IPS-15b (cell line): Measurements from ENCODE around the gene TRDN.

Experiments
- H3K27me3 ChIP-seq: one replicate; pipeline ENCODE4 v1.6.1; 2013; ENCODE audit warnings: low read length; ENCODE audit not compliant: control insufficient read depth, insufficient read depth
- H3K36me3 ChIP-seq: one replicate; pipeline ENCODE4 v1.6.1; 2013; ENCODE audit warnings: low read length; ENCODE audit not compliant: control insufficient read depth, insufficient read depth
- H3K4me1 ChIP-seq: one replicate; pipeline ENCODE4 v1.6.1; 2013; ENCODE audit warnings: mild to moderate bottlenecking, low read length; ENCODE audit not compliant: control insufficient read depth, insufficient read depth
- H3K4me3 ChIP-seq: one replicate; pipeline ENCODE4 v1.5.1; 2013; ENCODE audit warnings: low read depth, low read length
- H3K9ac ChIP-seq: one replicate; pipeline ENCODE4 v1.6.1; 2013; ENCODE audit warnings: low read depth, mild to moderate bottlenecking, low read length
- H3K9me3 ChIP-seq: one replicate; pipeline ENCODE4 v1.6.1; 2013; ENCODE audit warnings: mild to moderate bottlenecking, low read length; ENCODE audit not compliant: control insufficient read depth, insufficient read depth

Gene TRDN

DNA sequence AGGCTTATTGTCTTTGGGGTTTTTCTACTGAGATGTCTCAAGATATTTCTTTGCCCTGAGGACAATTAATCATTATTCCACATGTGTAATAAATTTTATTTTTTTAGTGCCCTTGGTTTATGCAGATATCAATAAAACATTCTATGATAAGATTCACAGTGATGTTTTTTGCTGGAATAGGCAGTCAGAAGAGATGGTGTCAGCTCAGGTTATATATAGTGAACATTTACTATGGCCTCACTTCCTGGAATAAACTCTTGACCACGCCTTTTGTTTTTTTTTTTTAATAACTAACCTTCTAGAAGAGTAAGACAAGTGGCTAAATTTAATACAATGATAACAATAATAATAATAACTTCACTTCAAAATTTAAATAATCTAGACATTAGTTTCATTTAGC is 209.7 kb downstream of the TRDN start:
- no peaks in the 10 kb centered on the region for H3K9me3 ChIP-seq
- no peaks in the 10 kb centered on the region for H3K36me3 ChIP-seq
- peaks cover 11% of the 10 kb centered on the region for H3K4me1 ChIP-seq
- no peaks in the 10 kb centered on the region for H3K27me3 ChIP-seq
- no peak overlapping the region for H3K4me3 ChIP-seq
- H3K9ac ChIP-seq = no peak overlapping the region

DNA sequence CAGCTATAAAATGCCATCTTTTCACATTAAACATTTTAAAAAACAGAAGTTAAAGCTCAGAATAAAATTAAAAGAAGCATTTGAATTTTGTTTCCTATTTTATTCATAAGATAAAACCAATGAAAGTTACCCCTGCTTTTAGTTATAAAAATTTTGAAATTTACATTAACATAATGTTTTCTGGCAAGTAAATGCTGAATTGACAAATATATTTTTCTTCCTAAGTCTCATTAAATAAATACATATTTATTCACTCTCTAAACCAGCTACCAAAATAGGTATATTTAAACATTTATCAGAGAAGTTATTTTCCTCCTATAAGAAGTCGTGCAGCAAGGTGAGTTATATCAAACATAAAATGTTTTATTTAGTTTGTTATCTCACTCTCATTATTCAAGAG is 213.6 kb downstream of the TRDN start:
- no peaks in the 10 kb centered on the region for H3K36me3 ChIP-seq
- no peaks in the 10 kb centered on the region for H3K9me3 ChIP-seq
- H3K9ac ChIP-seq = no peak overlapping the region
- H3K27me3 ChIP-seq = no peaks in the 10 kb centered on the region
- peaks cover 11% of the 10 kb centered on the region for H3K4me1 ChIP-seq
- H3K4me3 ChIP-seq = no peak overlapping the region

- Histone ChIP-seq H3K36me3 (no peaks in the 10 kb centered on the region), H3K9ac (no peak overlapping the region), H3K27me3 (no peaks in the 10 kb centered on the region), H3K4me3 (no peak overlapping the region), H3K9me3 (no peaks in the 10 kb centered on the region), H3K4me1 (peaks cover 19% of the 10 kb centered on the region)
Measured at GRCh38 chr6:123420512-123420911, 216.2 kb downstream of the TRDN start.

DNA sequence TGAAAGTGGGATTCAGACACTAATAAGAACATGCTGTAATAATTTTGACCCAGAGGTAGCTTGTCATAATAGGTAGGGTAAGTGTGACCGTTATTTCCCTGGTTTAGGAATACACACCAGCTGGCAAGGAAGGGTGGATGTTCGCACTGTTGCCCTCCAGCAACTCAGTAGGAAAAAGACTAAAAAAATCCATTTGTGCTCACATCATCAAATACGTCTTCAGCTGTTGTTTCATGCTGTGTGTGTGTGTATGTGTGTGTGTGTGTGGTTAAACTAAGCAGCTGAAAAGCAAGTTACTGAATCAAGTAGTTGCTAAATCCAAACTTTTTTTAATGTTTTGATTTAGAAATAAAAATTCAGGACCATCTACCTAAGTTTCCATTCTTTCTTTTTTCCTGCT is 218.7 kb downstream of the TRDN start:
- H3K36me3 ChIP-seq = no peaks in the 10 kb centered on the region
- H3K4me1 ChIP-seq = peaks cover 8% of the 10 kb centered on the region
- no peak overlapping the region for H3K4me3 ChIP-seq
- no peak overlapping the region for H3K9ac ChIP-seq
- no peaks in the 10 kb centered on the region for H3K9me3 ChIP-seq
- no peaks in the 10 kb centered on the region for H3K27me3 ChIP-seq

DNA sequence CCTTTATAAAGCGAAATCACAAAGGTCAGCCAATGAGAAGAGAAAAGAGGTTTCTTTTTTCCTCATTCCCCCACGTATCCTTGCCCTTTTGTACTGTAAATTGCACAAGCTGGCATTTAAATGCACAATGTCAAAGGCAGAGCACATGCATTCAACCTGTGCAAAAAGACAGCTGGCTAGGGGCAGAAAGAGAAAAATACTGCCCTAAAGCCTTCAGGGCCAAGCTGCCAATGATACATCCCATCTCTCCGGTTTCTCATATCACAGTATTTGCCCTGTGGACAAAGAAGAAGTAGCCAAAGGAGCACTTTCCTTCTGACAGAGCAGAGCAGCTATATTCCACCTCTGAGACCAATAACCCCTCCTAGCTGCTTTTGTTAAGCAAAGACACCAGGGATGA is 219.2 kb downstream of the TRDN start:
- no peak overlapping the region for H3K4me3 ChIP-seq
- H3K27me3 ChIP-seq = no peaks in the 10 kb centered on the region
- H3K36me3 ChIP-seq = no peaks in the 10 kb centered on the region
- no peaks in the 10 kb centered on the region for H3K9me3 ChIP-seq
- H3K9ac ChIP-seq = no peak overlapping the region
- peaks cover 8% of the 10 kb centered on the region for H3K4me1 ChIP-seq

DNA sequence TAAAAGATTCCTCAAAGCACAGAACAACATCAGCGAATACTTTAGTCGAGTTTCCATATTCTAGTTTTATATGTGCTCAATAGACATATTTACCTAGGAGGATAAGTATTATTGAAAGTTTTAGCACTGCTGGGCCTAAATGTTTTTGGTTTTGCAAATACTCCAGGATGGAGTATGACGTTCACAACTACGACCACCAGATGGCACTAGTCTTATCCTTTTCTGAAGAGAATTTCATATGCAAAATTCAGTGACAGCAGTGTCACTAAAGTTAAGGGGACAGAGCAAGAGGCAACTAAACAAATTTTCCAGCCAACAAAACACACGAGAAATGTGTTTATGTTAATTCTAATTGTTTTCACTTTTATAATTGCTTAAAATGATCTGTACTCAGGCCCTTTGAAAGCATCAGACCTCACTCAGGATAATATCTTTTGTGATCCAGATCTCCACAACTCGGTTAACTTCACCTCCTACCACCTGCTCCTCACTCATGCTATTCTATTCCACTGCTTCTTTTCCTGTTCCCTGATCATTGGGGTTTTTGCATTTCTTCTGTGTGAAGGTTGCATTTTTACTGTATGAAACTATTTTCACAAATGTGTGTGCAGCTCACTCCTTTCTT is 220.8 kb downstream of the TRDN start:
- Histone ChIP-seq H3K36me3 (no peaks in the 10 kb centered on the region), H3K27me3 (no peaks in the 10 kb centered on the region), H3K9me3 (no peaks in the 10 kb centered on the region), H3K9ac (no peak overlapping the region), H3K4me3 (no peak overlapping the region), H3K4me1 (peaks cover 8% of the 10 kb centered on the region)

GRCh38 chr6:123404975-123405374 is 231.8 kb downstream of the TRDN start:
- no peak overlapping the region for H3K9ac ChIP-seq
- H3K27me3 ChIP-seq = no peaks in the 10 kb centered on the region
- no peak overlapping the region for H3K4me3 ChIP-seq
- H3K9me3 ChIP-seq = no peaks in the 10 kb centered on the region
- no peaks in the 10 kb centered on the region for H3K4me1 ChIP-seq
- no peaks in the 10 kb centered on the region for H3K36me3 ChIP-seq

- Histone ChIP-seq H3K36me3 (no peaks in the 10 kb centered on the region), H3K9ac (no peak overlapping the region), H3K4me3 (no peak overlapping the region)
Measured at GRCh38 chr6:123402052-123402451, 234.7 kb downstream of the TRDN start.

GRCh38 chr6:123398072-123398471 is 238.7 kb downstream of the TRDN start:
- Histone ChIP-seq H3K27me3 (no peaks in the 10 kb centered on the region), H3K9me3 (no peaks in the 10 kb centered on the region), H3K36me3 (no peaks in the 10 kb centered on the region), H3K9ac (no peak overlapping the region), H3K4me3 (no peak overlapping the region), H3K4me1 (no peaks in the 10 kb centered on the region)

More at GRCh38 chr6:123402052-123402451, 234.7 kb downstream of the TRDN start:
- Histone ChIP-seq H3K9me3 (no peaks in the 10 kb centered on the region), H3K4me1 (no peaks in the 10 kb centered on the region), H3K27me3 (no peaks in the 10 kb centered on the region)

- Histone ChIP-seq H3K36me3 (no peaks in the 10 kb centered on the region), H3K4me3 (no peak overlapping the region), H3K27me3 (no peaks in the 10 kb centered on the region), H3K9me3 (no peaks in the 10 kb centered on the region), H3K9ac (no peak overlapping the region), H3K4me1 (no peaks in the 10 kb centered on the region)
Measured at GRCh38 chr6:123393331-123393730, 243.4 kb downstream of the TRDN start.

- no peaks in the 10 kb centered on the region for H3K4me1 ChIP-seq
- H3K27me3 ChIP-seq = no peaks in the 10 kb centered on the region
- H3K9ac ChIP-seq = no peak overlapping the region
- H3K36me3 ChIP-seq = no peaks in the 10 kb centered on the region
- no peak overlapping the region for H3K4me3 ChIP-seq
- H3K9me3 ChIP-seq = no peaks in the 10 kb centered on the region
Measured at GRCh38 chr6:123383718-123384117, 253.0 kb downstream of the TRDN start.

GRCh38 chr6:123380257-123380656 is 256.5 kb downstream of the TRDN start:
- Histone ChIP-seq H3K27me3 (no peaks in the 10 kb centered on the region), H3K36me3 (no peaks in the 10 kb centered on the region), H3K4me3 (no peak overlapping the region), H3K4me1 (no peaks in the 10 kb centered on the region), H3K9ac (no peak overlapping the region), H3K9me3 (no peaks in the 10 kb centered on the region)
